Neutrophil (primary cell): ENCODE data around the gene GNAL.

Experiments
- H3K27ac ChIP-seq: fragments of 200-600 bp; sonication (generic); 2 replicates; pipeline ENCODE4 v1.5.1; 2016; ENCODE audit warnings: mild to moderate bottlenecking, moderate library complexity
- H3K27me3 ChIP-seq: fragments of 200-600 bp; sonication (generic); 2 replicates; pipeline ENCODE4 v1.6.0; 2016; ENCODE audit warnings: mild to moderate bottlenecking
- H3K36me3 ChIP-seq: fragments of 200-600 bp; sonication (generic); 2 replicates; pipeline ENCODE4 v1.5.1; 2017
- H3K4me1 ChIP-seq, 2 experiments: fragments of 200-600 bp in 1 of 2; sonication (generic) in 1 of 2; 1 replicate in 1 of 2; 2 replicates in 1 of 2; pipeline versions ENCODE4 v1.5.1 to v1.6.1; 2013 to 2016; ENCODE audit warnings: low read depth in 1 of 2, low read length in 1 of 2, mild to moderate bottlenecking in 1 of 2, moderate library complexity in 1 of 2; ENCODE audit not compliant: control insufficient read depth in 1 of 2, insufficient read depth in 1 of 2
- H3K4me3 ChIP-seq, 2 experiments: fragments of 200-600 bp in 1 of 2; sonication (generic) in 1 of 2; 1 replicate in 1 of 2; 2 replicates in 1 of 2; pipeline ENCODE4 v1.5.1; 2013 to 2016; ENCODE audit warnings: low read depth in 1 of 2, low read length in 1 of 2, mild to moderate bottlenecking in 1 of 2, moderate library complexity in 1 of 2
- H3K9me3 ChIP-seq: fragments of 200-600 bp; sonication (generic); 2 replicates; pipeline ENCODE4 v1.5.1; 2016
- CTCF ChIP-seq: fragments of 200-600 bp; sonication (generic); IDR thresholded peaks from 2 replicates; pipeline ENCODE4 v1.5.1; 2016; ENCODE audit warnings: antibody characterized with exemption

The GNAL gene

GRCh38 chr18:11834772-11835171 lies 145.7 kb downstream of the GNAL start:
- no peak for TF ChIP-seq CTCF
- H3K9me3 ChIP-seq: no peaks in the 10 kb centered on the region

GRCh38 chr18:11839556-11839955 lies 150.5 kb downstream of the GNAL start:
- no peak for TF ChIP-seq CTCF
- no peaks in the 10 kb centered on the region for H3K36me3 ChIP-seq
- no peaks in the 10 kb centered on the region for H3K4me1 ChIP-seq
- H3K4me3 ChIP-seq: no peak overlapping the region
- no peaks in the 10 kb centered on the region for H3K9me3 ChIP-seq
- peaks cover 7% of the 10 kb centered on the region for H3K27me3 ChIP-seq
- no peak overlapping the region for H3K27ac ChIP-seq

More at GRCh38 chr18:11834772-11835171, 145.7 kb downstream of the GNAL start:
- no peak overlapping the region for H3K27ac ChIP-seq
- H3K27me3 ChIP-seq: peaks cover 7% of the 10 kb centered on the region
- H3K4me1 ChIP-seq: no peaks in the 10 kb centered on the region
- H3K4me3 ChIP-seq: no peak overlapping the region
- no peaks in the 10 kb centered on the region for H3K36me3 ChIP-seq

GRCh38 chr18:11840493-11840892 lies 151.4 kb downstream of the GNAL start:
- TF ChIP-seq CTCF: no peak
- H3K27me3 ChIP-seq: peaks cover 7% of the 10 kb centered on the region
- no peak overlapping the region for H3K4me3 ChIP-seq
- H3K27ac ChIP-seq: no peak overlapping the region
- no peaks in the 10 kb centered on the region for H3K9me3 ChIP-seq
- no peaks in the 10 kb centered on the region for H3K4me1 ChIP-seq
- H3K36me3 ChIP-seq: no peaks in the 10 kb centered on the region

- Histone ChIP-seq H3K27me3 (peaks cover under 1% of the 10 kb centered on the region), H3K27ac (no peak overlapping the region), H3K4me3 (no peak overlapping the region), H3K9me3 (no peaks in the 10 kb centered on the region), H3K36me3 (no peaks in the 10 kb centered on the region), H3K4me1 (no peaks in the 10 kb centered on the region)
- TF ChIP-seq CTCF: no peak
Measured at GRCh38 chr18:11842562-11842961, 153.5 kb downstream of the GNAL start.

- Histone ChIP-seq H3K4me1 (peaks cover 0 to 1% of the 10 kb centered on the region in 2 experiments), H3K9me3 (no peaks in the 10 kb centered on the region), H3K36me3 (no peaks in the 10 kb centered on the region), H3K27ac (no peak overlapping the region), H3K27me3 (no peaks in the 10 kb centered on the region), H3K4me3 (no peak overlapping the region)
- TF ChIP-seq CTCF: no peak
Measured at GRCh38 chr18:11844436-11844835, 155.4 kb downstream of the GNAL start.

- H3K36me3 ChIP-seq: no peaks in the 10 kb centered on the region
- no peaks in the 10 kb centered on the region for H3K27me3 ChIP-seq
- peaks cover 11 to 13% of the 10 kb centered on the region in 2 experiments for H3K4me1 ChIP-seq
- H3K27ac ChIP-seq: no peak overlapping the region
- TF ChIP-seq CTCF: no peak
- no peak overlapping the region for H3K4me3 ChIP-seq
- H3K9me3 ChIP-seq: no peaks in the 10 kb centered on the region
Measured at GRCh38 chr18:11845654-11846053, 156.6 kb downstream of the GNAL start.
